NB4 (cell line): ENCODE measurements around the gene SH3PXD2A.
"Not testable (repeated sequence)": the region's sequence is repeated elsewhere in the genome, so short reads cannot be mapped to it uniquely, and the experiment has no call there.

Experiments
- DNase-seq: peaks from one replicate; pipeline ENCODE4 v3.0.0; 2010; ENCODE audit warnings: low read depth
- H3K4me3 ChIP-seq: one replicate; pipeline ENCODE4 v1.5.1; 2011; ENCODE audit warnings: mild to moderate bottlenecking, low read depth, low read length, moderate library complexity
- MYC ChIP-seq: IDR thresholded peaks from 2 replicates; pipeline ENCODE4 v1.6.1; 2011; ENCODE audit warnings: low read depth, low read length
- POLR2A ChIP-seq: IDR thresholded peaks from 2 replicates; pipeline ENCODE4 v1.6.1; 2011; ENCODE audit warnings: mild to moderate bottlenecking; ENCODE audit not compliant: insufficient read length; ENCODE audit errors: extremely low read depth
- TF ChIP-seq, protein P1 (sequence below): IDR thresholded peaks from 2 replicates; pipeline ENCODE4 v1.6.1; 2011; ENCODE audit warnings: low read depth, low read length
- TF ChIP-seq, protein P2 (sequence below): IDR thresholded peaks from one replicate; pipeline ENCODE4 v1.5.1; 2012; ENCODE audit warnings: low read depth, low read length

SH3PXD2A gene

DNA sequence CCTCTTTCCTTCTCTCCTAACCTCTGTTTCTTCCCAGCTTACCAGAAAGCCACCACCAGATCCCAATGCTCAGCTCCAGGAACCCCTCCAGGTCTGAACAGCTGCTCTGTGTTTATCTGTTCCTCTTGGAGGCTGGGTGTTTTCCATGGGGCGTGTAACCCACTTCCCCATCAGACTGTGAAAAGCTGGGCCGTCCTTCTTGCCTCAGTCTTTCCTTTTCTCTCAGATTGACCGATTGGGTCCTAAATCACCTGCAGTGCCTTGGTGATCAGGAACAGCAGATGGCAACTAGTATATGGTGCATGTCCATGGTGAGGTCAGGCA is 4.8 kb downstream of the SH3PXD2A start:
- TF ChIP-seq, protein P1, sequence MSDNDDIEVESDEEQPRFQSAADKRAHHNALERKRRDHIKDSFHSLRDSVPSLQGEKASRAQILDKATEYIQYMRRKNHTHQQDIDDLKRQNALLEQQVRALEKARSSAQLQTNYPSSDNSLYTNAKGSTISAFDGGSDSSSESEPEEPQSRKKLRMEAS, result no peak
- TF ChIP-seq MYC (no peak), POLR2A (no peak)
- TF ChIP-seq, protein P2, sequence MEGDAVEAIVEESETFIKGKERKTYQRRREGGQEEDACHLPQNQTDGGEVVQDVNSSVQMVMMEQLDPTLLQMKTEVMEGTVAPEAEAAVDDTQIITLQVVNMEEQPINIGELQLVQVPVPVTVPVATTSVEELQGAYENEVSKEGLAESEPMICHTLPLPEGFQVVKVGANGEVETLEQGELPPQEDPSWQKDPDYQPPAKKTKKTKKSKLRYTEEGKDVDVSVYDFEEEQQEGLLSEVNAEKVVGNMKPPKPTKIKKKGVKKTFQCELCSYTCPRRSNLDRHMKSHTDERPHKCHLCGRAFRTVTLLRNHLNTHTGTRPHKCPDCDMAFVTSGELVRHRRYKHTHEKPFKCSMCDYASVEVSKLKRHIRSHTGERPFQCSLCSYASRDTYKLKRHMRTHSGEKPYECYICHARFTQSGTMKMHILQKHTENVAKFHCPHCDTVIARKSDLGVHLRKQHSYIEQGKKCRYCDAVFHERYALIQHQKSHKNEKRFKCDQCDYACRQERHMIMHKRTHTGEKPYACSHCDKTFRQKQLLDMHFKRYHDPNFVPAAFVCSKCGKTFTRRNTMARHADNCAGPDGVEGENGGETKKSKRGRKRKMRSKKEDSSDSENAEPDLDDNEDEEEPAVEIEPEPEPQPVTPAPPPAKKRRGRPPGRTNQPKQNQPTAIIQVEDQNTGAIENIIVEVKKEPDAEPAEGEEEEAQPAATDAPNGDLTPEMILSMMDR, result no peak
- no peak for DNase-seq
- H3K4me3 ChIP-seq, result no peak overlapping the region

DNA sequence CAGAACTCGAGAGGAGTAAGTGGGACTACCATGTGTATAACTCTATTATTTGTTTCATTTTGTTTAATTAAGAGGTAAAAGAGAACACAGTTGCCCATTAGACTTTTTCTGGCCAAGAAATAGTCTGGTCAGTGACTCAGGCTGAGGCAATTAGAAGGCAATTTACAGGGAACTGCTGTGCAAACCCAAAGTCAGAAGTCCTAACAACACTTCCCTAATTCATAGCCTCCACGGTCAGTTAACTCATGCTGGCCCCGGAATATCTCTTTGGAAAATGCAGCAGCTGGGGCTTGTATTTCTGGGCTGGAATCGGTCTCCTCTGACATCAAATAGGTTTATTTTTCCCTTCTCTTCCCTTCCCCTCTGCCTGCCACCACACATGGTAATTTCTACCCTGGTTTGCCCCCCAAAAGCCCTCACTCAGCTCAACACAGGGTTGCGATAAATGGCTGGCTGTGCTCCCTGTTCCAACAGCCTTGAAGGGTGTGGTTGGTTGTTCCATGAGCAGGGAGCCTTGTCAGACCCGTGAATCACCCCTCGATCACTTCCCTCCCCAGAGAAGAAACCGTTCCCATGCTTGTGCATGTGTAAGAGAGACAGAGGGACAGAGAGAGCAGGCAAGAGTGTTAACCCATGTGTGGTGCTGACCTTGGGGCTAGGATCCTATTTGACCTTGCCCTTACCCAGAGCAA is 5.3 kb downstream of the SH3PXD2A start:
- H3K4me3 ChIP-seq, result no peak overlapping the region
- DNase-seq, result peak; percentile 76
- no peak for TF ChIP-seq MYC

DNA sequence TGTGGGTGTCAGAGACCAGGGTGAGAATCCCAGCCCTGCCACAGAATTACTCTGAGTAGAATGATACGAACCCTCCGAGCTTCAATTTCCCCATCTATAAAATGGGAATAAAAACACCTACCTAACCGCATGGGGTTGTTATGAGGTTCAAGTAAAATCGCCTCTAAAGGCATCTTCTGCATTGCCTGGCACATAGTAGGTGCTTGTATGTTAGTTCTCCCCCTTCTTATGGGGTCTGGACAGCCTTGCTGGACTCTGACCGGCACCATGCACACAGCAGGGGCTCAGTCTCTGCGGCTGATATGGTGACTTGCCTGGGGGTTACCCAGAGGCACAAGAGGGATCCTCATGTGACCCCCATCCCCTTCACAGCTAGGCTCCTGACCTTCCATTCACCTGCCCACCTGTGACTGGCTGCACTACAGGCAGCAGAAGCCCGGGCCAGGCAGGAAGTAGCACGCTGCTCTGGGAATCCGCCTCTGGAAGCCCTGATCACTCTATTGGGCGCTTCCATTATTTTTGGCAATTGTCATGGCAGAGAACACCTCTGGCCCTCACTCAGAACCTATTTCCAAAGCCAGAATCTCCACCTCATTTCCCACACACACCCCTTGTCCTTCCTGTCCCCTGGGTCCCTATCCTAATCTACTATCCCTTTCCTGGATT is 6.0 kb downstream of the SH3PXD2A start:
- DNase-seq, result no peak
- TF ChIP-seq POLR2A (no peak), MYC (no peak)
- TF ChIP-seq, protein P2, result no peak
- H3K4me3 ChIP-seq, result no peak overlapping the region

DNA sequence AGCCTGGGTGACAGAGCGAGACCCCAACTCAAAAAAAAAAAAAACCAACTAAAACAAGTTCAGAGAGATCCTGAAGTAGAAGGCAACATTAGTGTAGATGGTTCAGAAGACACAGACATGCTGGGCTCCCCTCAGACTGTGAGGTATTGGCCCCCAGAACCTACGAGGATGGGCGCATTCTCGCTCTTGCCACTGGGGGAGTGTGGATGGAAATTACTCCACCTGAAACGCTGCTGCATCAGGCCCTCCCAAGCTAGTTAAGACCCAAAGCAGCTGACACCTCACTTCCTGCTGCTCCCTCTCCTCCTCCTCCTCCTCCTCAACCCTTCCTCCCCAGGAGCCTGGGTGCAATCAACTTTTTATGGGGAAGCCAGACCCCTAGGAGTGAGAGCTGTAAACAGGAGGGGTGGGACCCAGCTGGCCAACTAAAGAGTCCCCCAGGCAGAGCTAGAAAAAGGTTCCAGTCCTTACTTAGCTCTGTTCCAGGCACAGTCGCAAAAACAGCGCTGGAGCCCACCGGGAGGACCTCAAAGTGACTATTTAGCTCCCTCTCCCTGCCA is 7.4 kb downstream of the SH3PXD2A start:
- no peak overlapping the region for H3K4me3 ChIP-seq
- TF ChIP-seq MYC (no peak), POLR2A (no peak)
- TF ChIP-seq, protein P1, result no peak
- TF ChIP-seq, protein P2, result peak; percentile 50
- DNase-seq, result peak; percentile 72

DNA sequence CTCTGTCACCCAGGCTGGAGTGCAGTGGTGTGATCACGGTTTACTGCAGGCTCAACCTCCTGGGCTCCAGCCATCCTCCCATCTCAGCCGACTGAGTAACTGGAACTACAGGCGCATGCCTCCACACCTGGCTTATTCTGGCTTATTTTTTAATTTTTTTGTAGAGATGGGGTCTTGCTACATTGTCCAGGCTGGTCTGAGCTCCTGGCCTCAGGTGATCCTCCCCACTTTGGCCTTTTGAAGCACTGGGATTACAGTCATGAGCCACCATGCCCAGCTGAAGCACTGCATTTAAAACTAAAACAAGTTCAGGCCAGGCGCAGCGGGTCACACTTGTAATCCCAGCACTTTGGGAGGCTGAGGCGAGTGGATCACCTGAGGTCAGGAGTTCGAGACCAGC is 8.0 kb downstream of the SH3PXD2A start:
- TF ChIP-seq POLR2A (no peak), MYC (no peak)
- TF ChIP-seq, protein P1, result no peak
- TF ChIP-seq, protein P2, result no peak
- DNase-seq, result no peak
- H3K4me3 ChIP-seq, result no peak overlapping the region

DNA sequence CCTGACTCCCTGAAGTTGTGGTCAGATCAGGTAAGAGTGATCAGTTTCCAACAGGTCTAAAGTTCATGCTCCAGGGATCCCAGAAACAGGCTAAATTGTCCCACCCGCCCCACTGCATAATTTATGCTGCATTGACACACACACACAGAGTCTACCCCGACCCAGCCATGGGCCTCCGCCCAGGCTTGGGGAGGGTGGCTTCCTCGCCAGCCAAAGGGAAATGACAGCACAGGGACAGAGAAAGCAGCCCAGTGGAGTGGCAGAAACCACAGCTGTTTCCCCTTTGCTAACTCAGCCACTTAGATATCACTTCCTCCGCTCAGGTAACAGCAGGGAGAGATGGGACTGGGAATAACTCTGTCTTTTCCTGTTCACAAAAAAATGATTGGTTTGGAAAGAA is 9.4 kb downstream of the SH3PXD2A start:
- TF ChIP-seq MYC (no peak), POLR2A (no peak)
- TF ChIP-seq, protein P2, result no peak
- TF ChIP-seq, protein P1, result no peak; the same call in 1 of the 2 replicates
- H3K4me3 ChIP-seq, result no peak overlapping the region
- DNase-seq, result peak; percentile 54

DNA sequence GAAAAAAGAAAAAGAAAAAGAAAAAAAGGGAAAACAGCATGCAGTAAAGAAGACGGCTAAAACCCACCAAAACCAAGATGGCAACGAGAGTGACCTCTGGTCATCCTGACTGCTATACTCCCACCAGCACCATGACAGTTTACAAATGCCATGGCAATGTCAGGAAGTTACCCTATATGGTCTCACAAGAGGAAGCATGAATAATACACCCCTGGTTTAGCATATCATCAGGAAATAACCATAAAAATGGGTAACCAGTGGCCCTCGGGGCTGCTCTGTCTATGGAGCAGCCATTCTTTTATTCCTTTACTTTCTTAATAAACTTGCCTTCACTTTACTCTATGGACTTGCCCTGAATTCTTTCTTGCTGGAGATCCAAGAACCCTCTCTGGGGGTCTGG is 10.0 kb downstream of the SH3PXD2A start:
- H3K4me3 ChIP-seq, result not testable (repeated sequence)
- DNase-seq, result peak; percentile 47
